HCT116 (cell line): ENCODE data around the gene LYSMD2.

Source experiments
- CEBPB ChIP-seq: IDR thresholded peaks from 2 replicates; pipeline ENCODE4 v1.6.1; 2012; ENCODE audit warnings: low read depth
- EZH2 ChIP-seq: fragments of 200-600 bp; sonication (generic); IDR thresholded peaks from 2 replicates; pipeline ENCODE4 v1.6.1; 2017; ENCODE audit warnings: antibody characterized with exemption, mixed run types
- FOSL1 ChIP-seq: IDR thresholded peaks from 2 replicates; pipeline ENCODE4 v1.6.1; 2012; ENCODE audit warnings: low read depth
- POLR2A ChIP-seq: IDR thresholded peaks from 2 replicates; pipeline ENCODE4 v1.7.0; 2011; ENCODE audit warnings: borderline replicate concordance; ENCODE audit not compliant: insufficient read depth, insufficient read length; ENCODE audit errors: extremely low read depth
- POLR2AphosphoS5 ChIP-seq: IDR thresholded peaks from 2 replicates; pipeline ENCODE4 v1.6.1; 2011; ENCODE audit warnings: mild to moderate bottlenecking, low read depth, low read length, moderate library complexity
- RAD21 ChIP-seq: IDR thresholded peaks from 2 replicates; pipeline ENCODE4 v1.6.1; 2012; ENCODE audit warnings: low read depth, mild to moderate bottlenecking
- SIN3A ChIP-seq: IDR thresholded peaks from 2 replicates; pipeline ENCODE4 v1.6.1; 2012; ENCODE audit warnings: low read depth
- YY1 ChIP-seq: IDR thresholded peaks from 2 replicates; pipeline ENCODE4 v1.6.1; 2011; ENCODE audit warnings: low read length, low read depth, moderate library complexity, mild to moderate bottlenecking; ENCODE audit not compliant: insufficient replicate concordance; ENCODE audit errors: extremely low read depth
- TF ChIP-seq, protein P1 (sequence below), 3 experiments: fragments of 200-600 bp in 1 of 3; sonication (generic) in 1 of 3; IDR thresholded peaks in 2 of 3; conservative IDR thresholded peaks in 1 of 3; 2 replicates each; pipeline ENCODE4 v1.5.1; 2012 to 2017; ENCODE audit warnings: low read depth in 2 of 3, low read length in 2 of 3, antibody characterized with exemption in 1 of 3, borderline replicate concordance in 1 of 3, control low read depth in 1 of 3, mild to moderate bottlenecking in 1 of 3, mixed read lengths in 1 of 3, mixed run types in 1 of 3, moderate library complexity in 1 of 3; ENCODE audit not compliant: insufficient read depth in 1 of 3
- TF ChIP-seq, protein P2 (sequence below): IDR thresholded peaks from 2 replicates; pipeline ENCODE4 v1.6.1; 2012; ENCODE audit warnings: low read depth
- TF ChIP-seq, protein P3 (sequence below): IDR thresholded peaks from 2 replicates; pipeline ENCODE4 v1.6.1; 2011; ENCODE audit warnings: mild to moderate bottlenecking, low read length, moderate library complexity; ENCODE audit not compliant: insufficient replicate concordance; ENCODE audit errors: extremely low read depth
- TF ChIP-seq, protein P4 (sequence below): IDR thresholded peaks from 2 replicates; pipeline ENCODE4 v1.6.1; 2012
- TF ChIP-seq, protein P5 (sequence below): IDR thresholded peaks from 2 replicates; pipeline ENCODE4 v1.6.1; 2012

DNA sequence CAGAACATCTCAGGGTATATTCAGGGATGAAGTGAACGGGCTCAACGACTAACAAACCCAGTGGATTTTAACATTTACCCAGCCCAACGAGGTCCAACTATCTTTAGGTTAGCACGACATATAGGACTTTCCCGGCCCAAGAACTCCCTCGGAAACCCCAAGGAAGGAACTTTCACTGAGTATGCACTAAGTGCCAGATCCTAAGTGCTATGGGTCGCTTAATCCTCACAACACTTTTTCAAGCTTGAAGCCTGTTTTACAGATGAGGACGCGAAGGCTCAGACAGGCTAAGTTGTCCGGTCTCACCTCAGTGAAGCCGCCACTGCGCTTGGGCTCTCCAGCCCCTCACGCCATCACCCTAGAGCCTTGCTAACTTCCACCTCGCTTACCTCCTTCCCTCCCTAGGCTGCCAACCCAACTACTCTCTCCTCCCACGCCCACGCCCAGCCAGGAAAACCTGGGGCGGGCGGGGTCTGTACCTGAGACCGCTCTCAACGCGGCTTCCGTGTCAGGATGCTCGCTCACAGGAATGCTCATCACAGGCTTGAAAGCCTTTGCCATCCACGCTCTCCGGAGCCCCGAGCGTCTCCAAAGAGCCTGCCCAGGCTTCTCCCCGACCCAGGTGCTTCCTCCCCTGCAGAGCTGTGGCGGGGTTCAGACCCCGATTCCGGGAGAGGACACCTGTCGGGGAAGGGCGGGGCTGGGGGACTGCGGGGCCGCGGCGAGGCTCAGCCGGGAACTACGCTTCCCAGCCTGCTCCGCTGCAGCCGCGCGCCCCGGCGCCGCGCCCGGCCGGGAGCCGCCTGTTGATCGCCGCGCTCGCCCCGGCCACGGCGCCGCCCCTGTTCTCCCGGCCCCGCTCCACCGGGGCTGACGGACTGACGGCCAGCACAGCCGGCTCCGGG lies 13.6 kb upstream of the LYSMD2 start, which contains the start of gene TMOD2:
- TF ChIP-seq, protein P1, sequence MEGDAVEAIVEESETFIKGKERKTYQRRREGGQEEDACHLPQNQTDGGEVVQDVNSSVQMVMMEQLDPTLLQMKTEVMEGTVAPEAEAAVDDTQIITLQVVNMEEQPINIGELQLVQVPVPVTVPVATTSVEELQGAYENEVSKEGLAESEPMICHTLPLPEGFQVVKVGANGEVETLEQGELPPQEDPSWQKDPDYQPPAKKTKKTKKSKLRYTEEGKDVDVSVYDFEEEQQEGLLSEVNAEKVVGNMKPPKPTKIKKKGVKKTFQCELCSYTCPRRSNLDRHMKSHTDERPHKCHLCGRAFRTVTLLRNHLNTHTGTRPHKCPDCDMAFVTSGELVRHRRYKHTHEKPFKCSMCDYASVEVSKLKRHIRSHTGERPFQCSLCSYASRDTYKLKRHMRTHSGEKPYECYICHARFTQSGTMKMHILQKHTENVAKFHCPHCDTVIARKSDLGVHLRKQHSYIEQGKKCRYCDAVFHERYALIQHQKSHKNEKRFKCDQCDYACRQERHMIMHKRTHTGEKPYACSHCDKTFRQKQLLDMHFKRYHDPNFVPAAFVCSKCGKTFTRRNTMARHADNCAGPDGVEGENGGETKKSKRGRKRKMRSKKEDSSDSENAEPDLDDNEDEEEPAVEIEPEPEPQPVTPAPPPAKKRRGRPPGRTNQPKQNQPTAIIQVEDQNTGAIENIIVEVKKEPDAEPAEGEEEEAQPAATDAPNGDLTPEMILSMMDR (IDR thresholded peaks at IDR 0.05 in 2 of 3, conservative IDR thresholded peaks at IDR 0.05 in 1 of 3; ENCODE audit: borderline replicate concordance in 1 of 3, insufficient read depth in 1 of 3, low read depth in 2 of 3, low read length in 2 of 3) = no peak
- TF ChIP-seq POLR2A = no peak
- TF ChIP-seq, protein P2, sequence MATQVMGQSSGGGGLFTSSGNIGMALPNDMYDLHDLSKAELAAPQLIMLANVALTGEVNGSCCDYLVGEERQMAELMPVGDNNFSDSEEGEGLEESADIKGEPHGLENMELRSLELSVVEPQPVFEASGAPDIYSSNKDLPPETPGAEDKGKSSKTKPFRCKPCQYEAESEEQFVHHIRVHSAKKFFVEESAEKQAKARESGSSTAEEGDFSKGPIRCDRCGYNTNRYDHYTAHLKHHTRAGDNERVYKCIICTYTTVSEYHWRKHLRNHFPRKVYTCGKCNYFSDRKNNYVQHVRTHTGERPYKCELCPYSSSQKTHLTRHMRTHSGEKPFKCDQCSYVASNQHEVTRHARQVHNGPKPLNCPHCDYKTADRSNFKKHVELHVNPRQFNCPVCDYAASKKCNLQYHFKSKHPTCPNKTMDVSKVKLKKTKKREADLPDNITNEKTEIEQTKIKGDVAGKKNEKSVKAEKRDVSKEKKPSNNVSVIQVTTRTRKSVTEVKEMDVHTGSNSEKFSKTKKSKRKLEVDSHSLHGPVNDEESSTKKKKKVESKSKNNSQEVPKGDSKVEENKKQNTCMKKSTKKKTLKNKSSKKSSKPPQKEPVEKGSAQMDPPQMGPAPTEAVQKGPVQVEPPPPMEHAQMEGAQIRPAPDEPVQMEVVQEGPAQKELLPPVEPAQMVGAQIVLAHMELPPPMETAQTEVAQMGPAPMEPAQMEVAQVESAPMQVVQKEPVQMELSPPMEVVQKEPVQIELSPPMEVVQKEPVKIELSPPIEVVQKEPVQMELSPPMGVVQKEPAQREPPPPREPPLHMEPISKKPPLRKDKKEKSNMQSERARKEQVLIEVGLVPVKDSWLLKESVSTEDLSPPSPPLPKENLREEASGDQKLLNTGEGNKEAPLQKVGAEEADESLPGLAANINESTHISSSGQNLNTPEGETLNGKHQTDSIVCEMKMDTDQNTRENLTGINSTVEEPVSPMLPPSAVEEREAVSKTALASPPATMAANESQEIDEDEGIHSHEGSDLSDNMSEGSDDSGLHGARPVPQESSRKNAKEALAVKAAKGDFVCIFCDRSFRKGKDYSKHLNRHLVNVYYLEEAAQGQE = no peak
- no peak for TF ChIP-seq POLR2AphosphoS5
- no peak for TF ChIP-seq EZH2
- TF ChIP-seq, protein P3, sequence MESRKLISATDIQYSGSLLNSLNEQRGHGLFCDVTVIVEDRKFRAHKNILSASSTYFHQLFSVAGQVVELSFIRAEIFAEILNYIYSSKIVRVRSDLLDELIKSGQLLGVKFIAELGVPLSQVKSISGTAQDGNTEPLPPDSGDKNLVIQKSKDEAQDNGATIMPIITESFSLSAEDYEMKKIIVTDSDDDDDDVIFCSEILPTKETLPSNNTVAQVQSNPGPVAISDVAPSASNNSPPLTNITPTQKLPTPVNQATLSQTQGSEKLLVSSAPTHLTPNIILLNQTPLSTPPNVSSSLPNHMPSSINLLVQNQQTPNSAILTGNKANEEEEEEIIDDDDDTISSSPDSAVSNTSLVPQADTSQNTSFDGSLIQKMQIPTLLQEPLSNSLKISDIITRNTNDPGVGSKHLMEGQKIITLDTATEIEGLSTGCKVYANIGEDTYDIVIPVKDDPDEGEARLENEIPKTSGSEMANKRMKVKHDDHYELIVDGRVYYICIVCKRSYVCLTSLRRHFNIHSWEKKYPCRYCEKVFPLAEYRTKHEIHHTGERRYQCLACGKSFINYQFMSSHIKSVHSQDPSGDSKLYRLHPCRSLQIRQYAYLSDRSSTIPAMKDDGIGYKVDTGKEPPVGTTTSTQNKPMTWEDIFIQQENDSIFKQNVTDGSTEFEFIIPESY = no peak
- TF ChIP-seq FOSL1 = no peak
- TF ChIP-seq, protein P4, sequence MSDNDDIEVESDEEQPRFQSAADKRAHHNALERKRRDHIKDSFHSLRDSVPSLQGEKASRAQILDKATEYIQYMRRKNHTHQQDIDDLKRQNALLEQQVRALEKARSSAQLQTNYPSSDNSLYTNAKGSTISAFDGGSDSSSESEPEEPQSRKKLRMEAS = no peak
- TF ChIP-seq RAD21 = no peak
- no peak for TF ChIP-seq CEBPB
- no peak for TF ChIP-seq YY1
- TF ChIP-seq, protein P5, sequence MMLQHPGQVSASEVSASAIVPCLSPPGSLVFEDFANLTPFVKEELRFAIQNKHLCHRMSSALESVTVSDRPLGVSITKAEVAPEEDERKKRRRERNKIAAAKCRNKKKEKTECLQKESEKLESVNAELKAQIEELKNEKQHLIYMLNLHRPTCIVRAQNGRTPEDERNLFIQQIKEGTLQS = no peak
- TF ChIP-seq SIN3A = no peak
